Suprapubic skin (tissue), 3 donors: ENCODE results near the gene NFYA.

ENCODE experiments used
- CTCF ChIP-seq, 2 donors: fragments of 200-600 bp in 1 of 2; fragments of 450-650 bp in 1 of 2; sonication (generic) in 1 of 2; IDR thresholded peaks; one replicate each; pipeline ENCODE4 v1.5.1; 2016 to 2019; ENCODE audit warnings: antibody characterized with exemption in 2 of 2, mild to moderate bottlenecking in 1 of 2, moderate library complexity in 1 of 2
- EP300 ChIP-seq: sonication (generic); formaldehyde crosslinking; IDR thresholded peaks from one replicate; pipeline ENCODE4 v1.6.1; 2017; ENCODE audit warnings: antibody characterized with exemption
- POLR2A ChIP-seq, 2 donors: fragments of 450-650 bp; IDR thresholded peaks; one replicate each; pipeline ENCODE4 v1.6.1; 2017; ENCODE audit warnings: antibody characterized with exemption in 2 of 2, mild to moderate bottlenecking in 2 of 2, moderate library complexity in 2 of 2

GRCh38 chr6:41049521-41049920, 23.3 kb upstream of the NFYA start:
- TF ChIP-seq CTCF (IDR thresholded peaks at IDR 0.05) (no peak), EP300 (no peak), POLR2A (IDR thresholded peaks at IDR 0.05) (no peak)
